ENCODE results near the gene SAPCD1.

SAPCD1 gene

GRCh38 chr6:31782126-31782855 is 19.8 kb downstream of the SAPCD1 start:
- no peak for TF ChIP-seq MAX (IDR thresholded peaks at IDR 0.05; ENCODE audit: low read depth, low read length)
- no peak for TF ChIP-seq POLR2A (IDR thresholded peaks at IDR 0.05; ENCODE audit: extremely low read depth, insufficient read length)
- TF ChIP-seq, protein P1, sequence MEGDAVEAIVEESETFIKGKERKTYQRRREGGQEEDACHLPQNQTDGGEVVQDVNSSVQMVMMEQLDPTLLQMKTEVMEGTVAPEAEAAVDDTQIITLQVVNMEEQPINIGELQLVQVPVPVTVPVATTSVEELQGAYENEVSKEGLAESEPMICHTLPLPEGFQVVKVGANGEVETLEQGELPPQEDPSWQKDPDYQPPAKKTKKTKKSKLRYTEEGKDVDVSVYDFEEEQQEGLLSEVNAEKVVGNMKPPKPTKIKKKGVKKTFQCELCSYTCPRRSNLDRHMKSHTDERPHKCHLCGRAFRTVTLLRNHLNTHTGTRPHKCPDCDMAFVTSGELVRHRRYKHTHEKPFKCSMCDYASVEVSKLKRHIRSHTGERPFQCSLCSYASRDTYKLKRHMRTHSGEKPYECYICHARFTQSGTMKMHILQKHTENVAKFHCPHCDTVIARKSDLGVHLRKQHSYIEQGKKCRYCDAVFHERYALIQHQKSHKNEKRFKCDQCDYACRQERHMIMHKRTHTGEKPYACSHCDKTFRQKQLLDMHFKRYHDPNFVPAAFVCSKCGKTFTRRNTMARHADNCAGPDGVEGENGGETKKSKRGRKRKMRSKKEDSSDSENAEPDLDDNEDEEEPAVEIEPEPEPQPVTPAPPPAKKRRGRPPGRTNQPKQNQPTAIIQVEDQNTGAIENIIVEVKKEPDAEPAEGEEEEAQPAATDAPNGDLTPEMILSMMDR (IDR thresholded peaks at IDR 0.05; ENCODE audit: low read depth, low read length) = no peak
- TF ChIP-seq MYC (IDR thresholded peaks at IDR 0.05; ENCODE audit: low read depth, low read length) = no peak
- DNase-seq (ENCODE audit: low read depth) = no peak

DNA sequence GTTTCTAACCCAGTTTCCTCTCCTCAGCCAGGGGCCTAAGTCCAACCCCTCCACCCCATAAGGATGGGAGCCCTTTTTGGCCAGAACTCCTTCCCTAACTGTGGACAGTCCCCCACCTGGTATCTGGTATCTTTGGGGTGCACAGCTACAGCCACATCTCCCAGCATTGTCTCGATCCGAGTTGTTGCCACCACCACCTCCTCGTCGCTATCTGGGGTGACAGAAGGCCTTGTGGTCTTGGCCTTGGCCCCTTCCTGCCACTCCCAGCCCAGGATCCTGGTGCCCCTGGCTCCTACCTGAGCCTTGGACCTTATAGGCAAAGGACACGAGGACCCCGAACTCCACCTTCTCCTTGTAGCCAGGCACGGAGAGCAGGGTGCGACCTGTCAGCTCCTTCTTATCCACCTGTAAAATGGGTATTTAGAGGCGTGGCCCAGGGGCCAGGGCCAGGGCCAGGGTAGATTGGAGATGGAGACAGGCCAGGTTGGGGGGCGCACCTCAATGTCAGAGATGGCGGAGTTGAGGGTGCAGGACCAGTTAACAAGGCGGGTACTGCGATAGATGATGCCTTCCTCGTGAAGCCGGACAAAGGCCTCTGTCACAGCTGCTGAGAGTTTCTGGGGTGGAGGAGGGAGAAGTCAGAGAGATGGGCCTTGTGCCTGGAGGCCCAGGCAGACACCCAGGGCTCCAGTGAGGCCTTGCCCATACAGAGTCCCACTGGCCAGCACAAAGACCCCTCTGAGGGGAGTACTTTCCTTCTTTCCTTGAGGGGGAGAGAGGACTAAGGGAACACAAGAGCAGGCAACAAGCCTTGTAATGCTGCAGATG is 21.9 kb downstream of the SAPCD1 start:
- DNase-seq (ENCODE audit: low read depth) = no peak
- H3K4me3 ChIP-seq (ENCODE audit: low read depth, low read length) = no peak overlapping the region
- TF ChIP-seq, protein P1 (IDR thresholded peaks at IDR 0.05; ENCODE audit: low read depth, low read length) = no peak
- TF ChIP-seq POLR2A (IDR thresholded peaks at IDR 0.05; ENCODE audit: extremely low read depth, insufficient read length) (no peak), MYC (IDR thresholded peaks at IDR 0.05; ENCODE audit: low read depth, low read length) (no peak), MAX (IDR thresholded peaks at IDR 0.05; ENCODE audit: low read depth, low read length) (no peak)

More at GRCh38 chr6:31782126-31782855, 19.8 kb downstream of the SAPCD1 start:
- H3K4me3 ChIP-seq (ENCODE audit: low read depth, low read length) = no peak overlapping the region

GRCh38 chr6:31785475-31785874 is 23.0 kb downstream of the SAPCD1 start:
- H3K4me3 ChIP-seq (ENCODE audit: low read depth, low read length) = no peak overlapping the region
- no peak for TF ChIP-seq MAX (IDR thresholded peaks at IDR 0.05; ENCODE audit: low read depth, low read length)
- TF ChIP-seq POLR2A (IDR thresholded peaks at IDR 0.05; ENCODE audit: extremely low read depth, insufficient read length) = no peak
- TF ChIP-seq, protein P1 (IDR thresholded peaks at IDR 0.05; ENCODE audit: low read depth, low read length) = no peak
- TF ChIP-seq MYC (IDR thresholded peaks at IDR 0.05; ENCODE audit: low read depth, low read length) = no peak
- DNase-seq (ENCODE audit: low read depth) = no peak

- DNase-seq (ENCODE audit: low read depth) = peak; percentile 72
- H3K4me3 ChIP-seq (ENCODE audit: low read depth, low read length) = no peak overlapping the region
- TF ChIP-seq, protein P1 (IDR thresholded peaks at IDR 0.05; ENCODE audit: low read depth, low read length) = peak; percentile 92
- TF ChIP-seq MAX (IDR thresholded peaks at IDR 0.05; ENCODE audit: low read depth, low read length) = no peak
- TF ChIP-seq MYC (IDR thresholded peaks at IDR 0.05; ENCODE audit: low read depth, low read length) = no peak
Measured at GRCh38 chr6:31791324-31792089, 29.1 kb downstream of the SAPCD1 start.

GRCh38 chr6:31792090-31792374 is 29.6 kb downstream of the SAPCD1 start:
- no peak for DNase-seq (ENCODE audit: low read depth)
- H3K4me3 ChIP-seq (ENCODE audit: low read depth, low read length) = no peak overlapping the region
- TF ChIP-seq, protein P1 (IDR thresholded peaks at IDR 0.05; ENCODE audit: low read depth, low read length) = no peak
- no peak for TF ChIP-seq POLR2A (IDR thresholded peaks at IDR 0.05; ENCODE audit: extremely low read depth, insufficient read length)
- no peak for TF ChIP-seq MAX (IDR thresholded peaks at IDR 0.05; ENCODE audit: low read depth, low read length)
- no peak for TF ChIP-seq MYC (IDR thresholded peaks at IDR 0.05; ENCODE audit: low read depth, low read length)

Measured in NB4 (cell line).